ENCODE measurements around the gene PDE1C.
A peak's percentile ranks its signal among the peaks of the same experiment; 100 is the strongest.

Gene PDE1C

DNA sequence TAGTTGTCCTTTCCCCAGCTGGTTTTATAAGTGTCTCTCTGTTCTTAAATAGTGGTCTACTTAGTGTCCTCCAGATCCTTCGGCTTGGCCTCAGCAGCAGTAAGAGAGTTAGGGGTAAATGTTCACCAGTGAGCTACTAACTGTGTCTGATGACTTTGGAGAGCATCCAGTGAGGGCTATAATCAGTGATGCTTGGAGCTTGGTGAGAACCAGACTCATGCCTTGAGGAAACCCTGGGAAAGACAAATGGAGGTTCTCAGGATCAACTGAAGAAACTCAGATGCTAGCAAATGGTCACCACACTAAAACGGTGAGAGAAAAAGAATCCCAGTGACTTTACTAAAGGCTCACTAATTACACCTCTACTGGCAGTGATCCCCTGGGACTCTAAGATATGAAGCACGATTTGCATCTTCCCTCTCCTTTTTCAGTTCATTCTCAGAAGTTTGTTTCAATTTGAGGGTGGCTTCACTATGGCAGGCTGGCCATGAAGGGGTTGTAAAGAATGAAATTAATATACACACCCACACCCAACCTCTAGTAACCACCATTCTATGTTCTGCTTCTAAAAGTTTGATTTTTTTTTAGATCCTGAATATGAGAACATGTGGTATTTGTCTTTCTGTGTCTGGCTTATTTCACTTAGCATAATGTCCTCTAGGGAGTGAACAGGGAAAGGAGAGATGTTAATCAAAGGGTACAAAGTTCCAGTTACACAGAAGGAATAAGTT lies 177.9 kb downstream of the PDE1C start:
- DNase-seq (ENCODE audit: low read depth), result no peak

GRCh38 chr7:31890766-31891165 lies 179.4 kb downstream of the PDE1C start:
- DNase-seq (ENCODE audit: low read depth), result no peak

- no peak for DNase-seq (ENCODE audit: low read depth)
Observed at GRCh38 chr7:31890198-31890597, 180.0 kb downstream of the PDE1C start.

DNA sequence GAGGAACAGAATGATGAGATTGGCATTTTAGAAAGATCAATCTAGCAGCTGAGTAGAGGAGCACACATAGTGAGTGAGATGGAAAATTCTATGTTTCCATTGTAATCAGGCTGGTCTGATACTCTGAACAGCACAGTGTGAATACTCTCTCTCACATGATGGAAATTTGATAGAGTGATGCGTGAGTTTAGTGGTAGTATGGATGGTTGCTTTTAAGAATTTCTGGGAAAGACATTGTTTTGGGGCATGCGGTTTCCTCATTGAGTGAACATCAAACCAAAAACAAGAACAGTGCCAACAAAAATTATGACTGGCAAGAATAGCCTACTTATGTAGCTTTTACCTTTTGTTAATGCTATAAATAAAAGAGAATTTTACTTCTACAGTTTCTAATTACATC lies 183.2 kb downstream of the PDE1C start:
- DNase-seq (ENCODE audit: low read depth), result no peak

DNA sequence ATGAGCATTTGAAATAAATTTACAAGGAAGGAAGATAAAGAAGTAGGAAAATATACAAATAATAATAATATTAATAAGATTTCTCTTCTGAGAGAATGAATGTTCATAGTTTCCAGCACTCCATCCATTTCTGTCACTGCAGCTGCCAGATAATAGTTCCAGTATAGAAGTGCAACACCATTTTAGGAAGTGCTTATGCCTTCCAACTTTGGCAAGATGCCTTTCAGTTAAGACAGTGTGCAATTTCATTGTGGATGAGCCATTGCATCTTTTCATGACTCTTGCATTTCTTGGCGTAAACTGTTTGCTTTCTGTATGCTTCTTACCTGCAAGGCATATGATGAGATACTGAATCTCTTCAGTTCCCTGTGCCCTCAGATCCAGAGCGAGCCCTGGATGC lies 185.0 kb downstream of the PDE1C start:
- DNase-seq (ENCODE audit: low read depth), result no peak

DNA sequence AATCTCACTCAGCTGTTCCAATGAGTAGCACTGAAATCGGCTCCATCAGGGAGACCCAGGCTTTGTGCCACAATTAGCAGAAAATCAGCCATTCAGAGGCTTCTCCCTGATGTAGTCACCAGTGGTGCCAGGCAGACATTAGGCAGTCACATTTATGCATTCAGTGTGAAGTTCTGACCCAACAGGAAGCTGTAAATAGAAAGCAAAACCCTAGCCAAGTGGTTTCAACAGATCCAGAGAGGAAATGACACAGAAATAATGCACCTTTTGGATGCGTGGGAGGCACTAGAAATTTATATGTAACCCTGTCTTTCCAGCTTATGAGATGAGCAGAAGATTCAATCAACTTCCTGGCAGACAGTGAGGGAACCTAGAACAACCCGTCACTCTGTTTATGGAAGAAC lies 186.4 kb downstream of the PDE1C start:
- DNase-seq (ENCODE audit: low read depth), result peak; percentile 61

GRCh38 chr7:31882187-31882586 lies 188.0 kb downstream of the PDE1C start:
- no peak for DNase-seq (ENCODE audit: low read depth)

GRCh38 chr7:31878875-31879274 lies 191.3 kb downstream of the PDE1C start:
- no peak for DNase-seq (ENCODE audit: low read depth)

DNA sequence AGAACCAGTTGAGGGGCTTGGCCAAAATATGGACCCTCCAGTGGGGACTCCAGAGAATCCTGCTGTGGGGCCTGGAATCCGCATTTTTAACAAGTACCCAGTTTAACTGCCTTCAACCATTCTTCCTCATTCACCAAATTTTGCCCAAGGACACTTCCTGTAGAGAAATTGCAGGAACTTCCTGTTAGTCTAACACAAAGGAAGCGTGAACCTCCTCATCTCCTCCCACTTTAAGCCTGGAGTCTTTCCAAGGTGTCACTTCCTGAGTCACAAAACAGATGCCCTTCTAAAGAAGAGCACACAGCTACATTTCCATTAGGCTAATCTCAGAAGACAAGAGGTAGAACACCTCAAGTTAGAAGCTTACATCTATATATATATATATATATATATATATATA lies 194.8 kb downstream of the PDE1C start:
- no peak for DNase-seq (ENCODE audit: low read depth)

GRCh38 chr7:31874631-31875386 lies 195.4 kb downstream of the PDE1C start:
- no peak for DNase-seq (ENCODE audit: low read depth)

DNA sequence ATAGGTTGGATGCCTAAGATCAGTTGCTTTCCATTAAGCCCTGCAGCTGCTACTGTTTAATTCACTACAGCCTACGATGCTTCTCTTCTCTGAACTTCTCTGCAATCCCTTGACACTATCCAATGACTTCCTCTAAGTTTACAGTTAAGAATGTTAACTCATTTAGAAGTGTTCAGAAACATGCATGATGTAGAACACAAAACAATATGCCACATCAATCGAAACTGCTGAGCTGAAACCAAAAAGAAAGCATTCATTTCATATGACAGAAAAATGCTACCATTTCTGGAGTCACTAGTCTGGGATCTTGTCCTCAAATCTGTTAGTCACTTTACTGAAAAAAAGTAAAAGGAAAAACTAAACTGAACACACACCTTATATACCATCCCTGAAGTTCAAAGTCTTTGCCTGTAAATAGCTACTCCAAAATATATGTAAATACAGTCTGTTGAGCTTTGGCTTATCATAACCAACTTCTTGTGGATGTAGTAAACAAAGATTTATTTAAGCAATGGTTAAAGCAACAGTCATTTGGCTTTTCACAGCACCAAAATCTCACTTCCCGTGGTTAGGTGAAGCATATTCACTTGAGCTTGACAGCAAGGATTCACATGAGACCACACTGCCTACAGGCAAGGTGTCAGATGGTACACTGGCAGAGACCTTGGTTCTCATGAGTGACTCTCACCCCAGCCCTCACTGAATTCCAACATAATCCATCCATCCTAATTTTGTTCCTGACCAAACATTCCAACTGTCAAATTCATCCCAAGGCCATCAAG lies 196.2 kb downstream of the PDE1C start:
- DNase-seq (ENCODE audit: low read depth), result no peak

GRCh38 chr7:31872545-31873370 lies 197.4 kb downstream of the PDE1C start:
- no peak for DNase-seq (ENCODE audit: low read depth)

DNA sequence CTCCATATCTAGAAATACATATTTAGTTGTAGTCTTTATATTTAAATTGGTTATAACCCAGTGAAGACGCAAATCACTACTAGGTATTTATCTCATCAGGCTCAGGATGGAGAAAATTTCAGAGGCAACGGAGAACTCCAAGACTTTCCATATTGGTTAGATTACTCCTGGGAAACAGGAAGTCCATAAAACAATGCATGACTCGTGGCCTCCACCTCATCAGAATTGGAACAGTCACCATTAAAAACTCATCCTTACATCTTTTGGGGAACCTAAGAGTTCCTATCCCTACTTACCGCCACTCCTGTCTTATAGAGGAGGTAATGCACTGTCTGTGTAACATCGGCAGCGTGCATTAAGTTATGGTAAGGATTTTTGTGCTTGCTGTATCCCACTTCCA lies 205.6 kb downstream of the PDE1C start:
- no peak for DNase-seq (ENCODE audit: low read depth)

GRCh38 chr7:31860925-31861324 lies 209.3 kb downstream of the PDE1C start:
- DNase-seq (ENCODE audit: low read depth), result no peak

DNA sequence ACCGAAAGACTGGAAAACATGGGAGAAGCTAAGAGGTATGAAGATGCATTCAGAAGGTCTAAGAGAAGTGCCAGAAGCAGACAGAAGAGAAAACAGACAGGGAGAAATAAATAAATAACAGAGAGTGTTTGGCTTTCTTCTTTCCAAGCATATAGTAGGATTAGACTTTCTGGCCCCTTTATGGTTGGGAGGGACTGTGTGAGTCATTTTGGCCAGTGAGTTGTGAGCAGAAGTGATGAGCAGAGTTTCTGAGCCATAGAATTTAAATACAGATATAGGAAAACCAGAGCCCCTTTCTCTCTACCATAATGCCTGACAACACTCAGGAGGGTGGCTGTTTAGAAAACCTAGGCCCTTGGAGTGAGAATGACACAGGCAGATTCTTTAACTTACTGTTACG lies 212.2 kb downstream of the PDE1C start:
- peak; percentile 7 for DNase-seq (ENCODE audit: low read depth)

GRCh38 chr7:31857172-31857571 lies 213.0 kb downstream of the PDE1C start:
- DNase-seq (ENCODE audit: low read depth), result no peak

DNA sequence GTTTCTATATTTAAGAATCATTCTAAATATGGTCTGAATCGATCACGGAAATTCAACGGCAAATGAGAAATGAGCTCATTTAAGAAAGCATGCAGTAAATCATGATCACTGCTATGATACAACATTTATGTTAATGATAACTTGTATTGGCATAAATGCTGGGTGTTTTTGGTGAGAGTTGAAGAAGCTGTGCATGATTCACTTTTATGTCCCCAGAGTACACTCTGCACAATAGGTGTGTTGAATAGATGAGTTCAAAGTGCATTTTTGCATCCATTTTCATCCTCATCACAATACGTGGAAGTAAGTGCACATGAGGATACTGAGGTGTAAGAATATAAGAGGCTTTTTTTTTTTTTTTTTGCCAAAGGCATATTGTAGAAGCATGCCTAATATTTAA lies 213.9 kb downstream of the PDE1C start:
- DNase-seq (ENCODE audit: low read depth), result no peak

- no peak for DNase-seq (ENCODE audit: low read depth)
Observed at GRCh38 chr7:31855530-31855929, 214.7 kb downstream of the PDE1C start.

GRCh38 chr7:31853380-31853779 lies 216.8 kb downstream of the PDE1C start:
- DNase-seq (ENCODE audit: low read depth), result no peak

GRCh38 chr7:31852462-31852861 lies 217.7 kb downstream of the PDE1C start:
- DNase-seq (ENCODE audit: low read depth), result no peak

DNA sequence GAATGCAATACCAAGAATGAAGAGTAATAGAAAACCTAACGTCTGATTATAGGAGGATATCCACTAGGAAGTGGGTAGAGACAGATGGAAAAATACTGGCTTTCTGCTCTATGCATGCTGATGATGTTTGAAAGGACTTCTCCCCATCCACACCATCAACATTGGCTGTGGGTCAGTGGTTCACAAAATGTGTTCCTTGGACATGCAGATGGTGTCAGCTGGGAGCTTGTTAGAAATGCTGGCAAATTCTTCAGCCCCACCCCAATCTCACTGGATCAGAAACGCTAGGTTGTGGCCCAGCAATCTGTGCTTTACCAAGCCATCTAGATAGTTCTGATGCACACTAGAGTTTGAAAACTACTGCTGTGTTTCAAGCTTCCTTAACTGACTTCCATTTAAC lies 219.1 kb downstream of the PDE1C start:
- DNase-seq (ENCODE audit: low read depth), result no peak

GRCh38 chr7:31850601-31851000 lies 219.6 kb downstream of the PDE1C start:
- DNase-seq (ENCODE audit: low read depth), result no peak

Measured in stromal cell of bone marrow (primary cell).